Vagina (tissue), 2 donors: ENCODE measurements around the gene CDKN2A. TPM values are rescaled to one million over a fixed set of nuclear protein-coding genes. Genes with fewer than 3 reads are reported as not detected.

ENCODE experiments used
- DNase-seq, 2 donors: peaks; one replicate each; pipeline ENCODE4 v3.0.0-alpha.2; 2017; ENCODE audit errors: extremely low spot score in 2 of 2
- H3K27ac ChIP-seq: fragments of 200-600 bp; sonication (generic); one replicate; pipeline ENCODE4 v1.5.1; 2019
- H3K27me3 ChIP-seq: fragments of 200-600 bp; sonication (generic); one replicate; pipeline ENCODE4 v1.5.1; 2019
- H3K36me3 ChIP-seq, 2 donors: fragments of 200-600 bp; sonication (generic); one replicate each; pipeline ENCODE4 v1.5.1; 2017 to 2019
- H3K4me1 ChIP-seq: fragments of 200-600 bp; sonication (generic); one replicate; pipeline ENCODE4 v1.5.1; 2019
- H3K4me3 ChIP-seq, 2 donors: fragments of 200-600 bp; sonication (generic); 1 replicate in 1 of 2; 2 replicates in 1 of 2; pipeline ENCODE4 v1.5.1; 2016 to 2019
- H3K9me3 ChIP-seq: fragments of 200-600 bp; sonication (generic); one replicate; pipeline ENCODE4 v1.5.1; 2019
- POLR2A ChIP-seq, 2 donors: fragments of 450-650 bp; IDR thresholded peaks; one replicate each; pipeline ENCODE4 v1.6.1; 2017; ENCODE audit warnings: antibody characterized with exemption in 2 of 2, mild to moderate bottlenecking in 2 of 2, moderate library complexity in 2 of 2
- POLR2AphosphoS5 ChIP-seq, 2 donors: sonication (generic); formaldehyde crosslinking; IDR thresholded peaks; one replicate each; pipeline ENCODE4 v1.9.0; 2017; ENCODE audit warnings: antibody characterized with exemption in 2 of 2, mild to moderate bottlenecking in 2 of 2, low read depth in 1 of 2; ENCODE audit not compliant: insufficient read depth in 1 of 2
- intact Hi-C: fragments of 100-400 bp; cut with DNase I; formaldehyde crosslinking; loops from one replicate; pipeline ENCODE4 v1.15.1; 2023
- total RNA-seq: library from RNA; depleted of rRNA; stranded (reverse); fragments of >200 nt; gene quantifications from one replicate; pipeline ENCODE4 v1.2.3, GENCODE V29; 2016
- TF ChIP-seq, protein P1 (sequence below), 3 experiments: fragments of 450-650 bp in 2 of 3; fragments of 200-600 bp in 1 of 3; sonication (generic) in 1 of 3; IDR thresholded peaks; one replicate each; pipeline ENCODE4 v1.5.1; 2017 to 2019; ENCODE audit warnings: antibody characterized with exemption in 3 of 3, mild to moderate bottlenecking in 2 of 3, moderate library complexity in 2 of 3

Gene CDKN2A
- total RNA-seq, 1 donor from 2014 or later: 25.8 TPM

- Histone ChIP-seq H3K27me3 (no peaks in the 10 kb centered on the region), H3K9me3 (no peaks in the 10 kb centered on the region), H3K36me3 (no peaks in the 10 kb centered on the region), H3K4me1 (peaks cover 10% of the 10 kb centered on the region), H3K27ac (no peak overlapping the region), H3K4me3 (no peak overlapping the region)
- DNase-seq: no peak
- intact Hi-C loops: no loop called here
- TF ChIP-seq POLR2A (IDR thresholded peaks at IDR 0.05): no peak
- no peak for TF ChIP-seq POLR2AphosphoS5 (IDR thresholded peaks at IDR 0.05; ENCODE audit: insufficient read depth in 1 of 2, low read depth in 1 of 2)
- TF ChIP-seq, protein P1, sequence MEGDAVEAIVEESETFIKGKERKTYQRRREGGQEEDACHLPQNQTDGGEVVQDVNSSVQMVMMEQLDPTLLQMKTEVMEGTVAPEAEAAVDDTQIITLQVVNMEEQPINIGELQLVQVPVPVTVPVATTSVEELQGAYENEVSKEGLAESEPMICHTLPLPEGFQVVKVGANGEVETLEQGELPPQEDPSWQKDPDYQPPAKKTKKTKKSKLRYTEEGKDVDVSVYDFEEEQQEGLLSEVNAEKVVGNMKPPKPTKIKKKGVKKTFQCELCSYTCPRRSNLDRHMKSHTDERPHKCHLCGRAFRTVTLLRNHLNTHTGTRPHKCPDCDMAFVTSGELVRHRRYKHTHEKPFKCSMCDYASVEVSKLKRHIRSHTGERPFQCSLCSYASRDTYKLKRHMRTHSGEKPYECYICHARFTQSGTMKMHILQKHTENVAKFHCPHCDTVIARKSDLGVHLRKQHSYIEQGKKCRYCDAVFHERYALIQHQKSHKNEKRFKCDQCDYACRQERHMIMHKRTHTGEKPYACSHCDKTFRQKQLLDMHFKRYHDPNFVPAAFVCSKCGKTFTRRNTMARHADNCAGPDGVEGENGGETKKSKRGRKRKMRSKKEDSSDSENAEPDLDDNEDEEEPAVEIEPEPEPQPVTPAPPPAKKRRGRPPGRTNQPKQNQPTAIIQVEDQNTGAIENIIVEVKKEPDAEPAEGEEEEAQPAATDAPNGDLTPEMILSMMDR (IDR thresholded peaks at IDR 0.05): no peak
Observed at GRCh38 chr9:22026696-22027095, 32.5 kb upstream of the CDKN2A start.

DNA sequence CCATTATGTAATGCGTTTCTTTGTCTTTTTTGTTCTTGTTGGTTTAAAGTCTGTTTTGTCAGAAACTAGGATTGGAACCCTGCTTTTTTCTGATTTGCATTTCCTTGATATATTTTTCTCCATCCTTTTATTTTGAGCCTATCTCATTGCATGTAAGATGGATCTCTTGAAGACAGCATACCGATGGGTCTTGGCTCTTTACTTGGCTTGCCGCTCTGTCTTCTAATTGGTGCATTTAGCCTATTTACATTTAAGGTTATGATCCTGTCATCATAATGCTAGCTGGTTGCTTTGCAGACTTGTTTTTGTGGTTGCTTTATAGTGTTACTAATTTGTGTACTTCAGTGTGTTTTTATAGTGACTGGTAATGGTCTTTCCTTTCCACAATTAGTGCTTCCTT, 28.2 kb upstream of the CDKN2A start:
- H3K4me1 ChIP-seq: no peaks in the 10 kb centered on the region
- TF ChIP-seq, protein P1 (IDR thresholded peaks at IDR 0.05): no peak
- TF ChIP-seq POLR2AphosphoS5 (IDR thresholded peaks at IDR 0.05; ENCODE audit: insufficient read depth in 1 of 2, low read depth in 1 of 2) (no peak), POLR2A (IDR thresholded peaks at IDR 0.05) (no peak)
- intact Hi-C loops: no loop called here

DNA sequence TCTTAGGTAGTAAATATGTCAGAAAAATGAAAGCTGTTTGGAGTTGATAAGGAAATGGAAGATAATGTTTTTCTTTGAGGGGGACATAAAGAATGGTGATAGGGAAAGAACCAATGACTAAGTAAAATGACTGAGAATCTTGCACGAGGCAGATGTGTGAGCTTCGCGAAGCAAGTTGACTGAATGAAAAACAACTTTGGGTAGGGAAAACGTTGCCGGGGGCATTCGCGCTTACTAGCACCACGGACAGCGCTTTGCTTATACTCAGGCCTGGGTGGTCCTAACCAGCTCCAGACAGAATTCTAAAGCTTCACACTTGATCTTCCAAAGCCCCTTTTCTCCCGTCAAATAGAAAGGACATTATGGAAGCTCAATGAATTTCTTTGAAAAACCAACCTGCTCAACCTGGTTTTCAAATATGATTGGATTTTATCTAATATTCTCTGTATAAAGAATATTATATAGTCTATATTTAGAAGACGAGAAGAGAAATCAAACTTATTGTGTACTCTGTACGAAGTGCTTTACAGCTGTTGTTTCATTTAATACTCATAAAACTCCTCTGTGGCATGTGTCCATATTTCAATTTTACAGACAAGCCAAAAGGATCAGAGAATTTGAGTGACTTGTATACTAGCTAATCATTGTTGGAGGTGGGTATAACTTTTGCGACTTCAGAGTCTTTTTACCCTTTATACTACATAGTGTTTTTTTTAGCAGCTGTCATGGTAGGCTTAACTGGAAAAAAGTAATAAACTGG, 16.9 kb upstream of the CDKN2A start:
- H3K9me3 ChIP-seq: no peaks in the 10 kb centered on the region
- no peak for DNase-seq
- TF ChIP-seq, protein P1 (IDR thresholded peaks at IDR 0.05): no peak
- TF ChIP-seq POLR2AphosphoS5 (IDR thresholded peaks at IDR 0.05; ENCODE audit: insufficient read depth in 1 of 2, low read depth in 1 of 2): no peak
- no peak for TF ChIP-seq POLR2A (IDR thresholded peaks at IDR 0.05)
- intact Hi-C loops: no loop called here
- no peak overlapping the region for H3K4me3 ChIP-seq
- no peaks in the 10 kb centered on the region for H3K36me3 ChIP-seq
- H3K27ac ChIP-seq: no peak overlapping the region
- peaks cover 26% of the 10 kb centered on the region for H3K4me1 ChIP-seq
- H3K27me3 ChIP-seq: no peaks in the 10 kb centered on the region

More for the DNA sequence above, 28.2 kb upstream of the CDKN2A start:
- H3K9me3 ChIP-seq: no peaks in the 10 kb centered on the region
- no peak overlapping the region for H3K4me3 ChIP-seq
- no peak overlapping the region for H3K27ac ChIP-seq
- H3K27me3 ChIP-seq: no peaks in the 10 kb centered on the region
- DNase-seq: no peak
- no peaks in the 10 kb centered on the region for H3K36me3 ChIP-seq

- no peaks in the 10 kb centered on the region for H3K27me3 ChIP-seq
- peak overlapping the region; percentile 62 to 78 for H3K4me3 ChIP-seq
- H3K27ac ChIP-seq: peak overlapping the region; percentile 93
- DNase-seq: no peak
- intact Hi-C loops: no loop called here
- TF ChIP-seq, protein P1 (IDR thresholded peaks at IDR 0.05): peak in 2 of 3 experiments; percentile 11 to 22
- peak in 1 of 2 donors; percentile 42 for TF ChIP-seq POLR2AphosphoS5 (IDR thresholded peaks at IDR 0.05; ENCODE audit: insufficient read depth in 1 of 2, low read depth in 1 of 2)
- no peak for TF ChIP-seq POLR2A (IDR thresholded peaks at IDR 0.05)
- no peaks in the 10 kb centered on the region for H3K9me3 ChIP-seq
- peaks cover 0 to 11% of the 10 kb centered on the region in 2 donors for H3K36me3 ChIP-seq
- H3K4me1 ChIP-seq: peaks cover 26% of the 10 kb centered on the region
Observed at GRCh38 chr9:22009506-22009867, 15.3 kb upstream of the CDKN2A start.
